NCI-H446 (cell line): ENCODE data around the gene ATG16L1.

Source experiments
- DNase-seq, 2 experiments: peaks; one replicate each; lab custom pipeline; 2025; lab: John Stamatoyannopoulos, UW

Gene ATG16L1

GRCh38 chr2:233251306-233252116, at the start of gene ATG16L1:
Gene ATG16L1 (plus strand): TSS chr2:233251673. CDS start chr2:233251828, 155 bp downstream.
- peak; percentile 76 to 97 for DNase-seq

DNA sequence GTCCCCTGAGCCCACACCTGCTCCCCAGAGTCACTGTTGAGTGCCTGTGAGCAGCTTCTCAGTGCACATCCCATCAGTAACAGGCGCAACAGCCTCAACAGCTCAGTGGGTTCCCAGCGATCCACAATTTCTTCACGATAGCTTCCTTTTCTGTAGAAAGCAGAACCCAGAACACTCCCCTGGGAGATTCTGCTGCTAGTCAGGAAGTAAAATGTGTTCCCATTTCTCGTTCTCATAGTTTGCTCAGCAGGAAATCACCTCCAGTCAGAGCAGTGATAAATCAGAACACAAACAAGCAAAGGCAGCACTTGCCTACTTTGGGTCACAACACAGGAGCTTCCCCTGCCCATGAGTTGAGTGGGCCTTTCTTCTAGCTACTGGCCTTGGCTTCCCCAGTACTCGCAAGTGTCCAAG, 48.9 kb upstream of the ATG16L1 start:
- no peak for DNase-seq

DNA sequence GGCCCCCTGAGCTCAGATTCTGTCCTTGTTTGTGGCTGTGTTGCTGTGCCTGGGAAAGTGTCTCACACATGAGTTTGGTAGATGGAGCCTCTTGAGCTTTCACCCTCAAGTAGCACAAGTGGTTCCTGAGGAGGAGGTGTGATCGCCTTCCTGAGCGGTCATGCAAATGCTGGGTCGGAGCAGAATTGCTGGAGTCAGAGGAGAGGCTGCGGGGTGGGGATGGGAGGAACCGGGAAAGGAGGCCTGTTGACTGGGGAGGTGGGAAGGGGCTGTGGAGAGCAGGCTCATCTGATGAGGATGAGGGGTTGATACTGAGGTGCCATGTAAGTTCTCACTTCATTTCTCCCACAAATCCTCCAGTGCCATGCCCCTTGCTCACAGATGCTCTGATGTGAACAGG, 48.4 kb upstream of the ATG16L1 start:
- DNase-seq: no peak

GRCh38 chr2:233204286-233204936, 47.1 kb upstream of the ATG16L1 start:
- DNase-seq: no peak

DNA sequence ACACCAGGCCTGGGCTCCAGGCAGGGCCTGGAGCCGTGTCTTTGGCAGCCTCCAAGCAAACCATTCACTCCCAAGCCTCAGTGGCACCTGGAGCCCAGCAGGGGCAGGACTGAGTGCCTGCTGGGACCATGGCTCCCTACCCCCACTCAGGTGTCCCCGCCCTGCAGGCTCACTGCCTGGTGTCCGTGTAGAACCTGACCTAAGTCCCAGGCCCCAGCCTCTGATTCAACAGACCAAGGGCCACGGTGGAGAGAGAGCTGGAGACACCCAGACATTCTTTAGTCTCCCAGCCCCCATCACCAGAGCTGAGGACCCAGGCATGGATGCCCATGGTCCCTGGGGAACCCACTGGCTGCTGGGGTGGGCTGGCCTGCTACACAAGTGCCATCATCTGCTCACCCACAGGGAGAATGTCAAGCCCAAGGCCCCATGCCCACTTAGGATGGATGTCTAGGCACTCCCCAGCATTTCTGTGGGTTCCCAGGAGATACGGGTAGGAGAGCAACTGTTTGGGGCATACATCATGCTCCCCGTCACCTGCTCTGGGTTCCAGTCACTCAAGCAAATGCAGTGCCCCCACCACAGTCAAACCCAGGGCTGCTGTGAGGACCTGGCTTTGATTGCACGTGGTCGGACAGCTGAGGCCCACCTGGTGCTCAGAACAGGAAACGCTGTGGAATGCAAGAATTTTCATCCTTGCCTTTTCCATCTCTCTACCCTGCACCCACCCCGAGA, 42.9 kb upstream of the ATG16L1 start:
- no peak for DNase-seq

GRCh38 chr2:233209117-233209532, 42.3 kb upstream of the ATG16L1 start:
- no peak for DNase-seq

DNA sequence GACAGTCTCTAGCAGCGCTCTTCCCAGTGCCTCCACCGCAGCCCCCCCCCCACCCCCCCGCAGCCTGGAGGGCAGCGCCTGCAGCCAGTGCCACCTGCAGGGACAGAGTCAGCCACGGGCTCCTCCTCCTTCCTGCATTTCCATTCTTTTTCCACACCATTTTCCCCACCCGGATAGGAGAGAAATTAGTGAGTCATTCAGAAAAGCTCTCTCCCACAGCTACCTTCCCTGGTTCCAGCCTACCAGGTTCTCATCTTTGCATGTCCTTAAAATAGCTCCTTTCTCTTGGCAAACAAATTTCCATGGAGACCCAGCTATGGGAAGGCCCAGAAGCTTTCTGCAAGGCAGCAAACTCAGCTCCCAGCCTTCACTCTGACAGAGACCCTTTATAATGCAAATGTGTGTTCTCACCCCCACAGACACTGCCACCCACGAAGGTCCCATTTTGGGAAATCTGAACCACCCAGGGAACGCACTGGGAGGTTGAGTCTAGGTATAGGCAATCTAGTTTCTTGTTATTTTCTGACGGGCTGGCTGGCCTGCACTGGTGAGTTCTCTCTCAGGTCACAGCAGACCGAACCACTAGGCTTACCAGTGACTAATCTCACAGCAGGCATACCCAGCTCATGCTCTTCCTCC, 41.8 kb upstream of the ATG16L1 start:
- DNase-seq: no peak

DNA sequence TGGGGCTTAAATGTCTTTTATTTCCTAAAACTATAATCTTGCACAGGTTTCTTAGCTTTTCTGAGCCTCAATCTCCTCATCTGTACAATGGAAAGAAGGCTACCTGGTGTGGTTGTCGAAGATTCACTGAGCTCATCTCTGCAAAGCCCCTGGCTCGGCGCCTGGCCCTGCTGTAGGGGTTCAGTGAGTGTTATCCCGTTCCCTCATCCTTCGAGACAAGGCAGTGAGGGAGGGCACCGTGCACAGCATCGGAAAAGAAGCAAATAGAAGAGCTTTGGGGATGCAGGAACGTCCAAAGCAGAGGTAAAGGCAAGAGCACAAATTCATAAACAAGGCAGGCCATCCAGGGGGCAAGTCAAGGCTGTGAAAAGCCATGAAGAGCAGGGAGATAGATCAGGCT, 41.2 kb upstream of the ATG16L1 start:
- DNase-seq: no peak

- peak in 1 of 2 experiments; percentile 39 for DNase-seq
Measured at GRCh38 chr2:233210843-233211547, 40.5 kb upstream of the ATG16L1 start.

GRCh38 chr2:233211548-233211895, 40.0 kb upstream of the ATG16L1 start:
- DNase-seq: peak in 1 of 2 experiments; percentile 34

- no peak for DNase-seq
Measured at GRCh38 chr2:233213011-233213410, 38.5 kb upstream of the ATG16L1 start.

GRCh38 chr2:233213975-233214374, 37.5 kb upstream of the ATG16L1 start:
- no peak for DNase-seq

GRCh38 chr2:233217892-233218377, 33.5 kb upstream of the ATG16L1 start:
- DNase-seq: no peak

- DNase-seq: no peak
Measured at GRCh38 chr2:233218836-233219235, 32.6 kb upstream of the ATG16L1 start.

DNA sequence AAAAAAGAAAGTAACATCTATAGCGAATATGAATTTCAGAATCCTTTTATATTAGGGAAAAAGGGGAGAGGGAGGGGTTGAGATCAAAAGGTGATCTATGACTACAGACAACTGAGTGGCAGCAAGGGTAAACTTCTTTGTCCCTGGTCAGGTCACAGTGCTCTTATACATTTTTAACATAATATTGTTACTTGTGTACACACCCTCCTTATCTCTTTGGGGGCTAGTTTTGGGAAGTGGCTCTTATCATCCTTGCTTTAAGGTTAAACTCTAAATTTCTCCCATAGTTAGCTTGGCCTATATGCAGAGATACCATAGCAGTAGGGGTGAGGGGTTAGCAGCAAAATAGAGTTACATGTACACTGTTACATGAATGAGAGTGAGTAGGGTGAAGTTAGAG, 31.6 kb upstream of the ATG16L1 start:
- no peak for DNase-seq

DNA sequence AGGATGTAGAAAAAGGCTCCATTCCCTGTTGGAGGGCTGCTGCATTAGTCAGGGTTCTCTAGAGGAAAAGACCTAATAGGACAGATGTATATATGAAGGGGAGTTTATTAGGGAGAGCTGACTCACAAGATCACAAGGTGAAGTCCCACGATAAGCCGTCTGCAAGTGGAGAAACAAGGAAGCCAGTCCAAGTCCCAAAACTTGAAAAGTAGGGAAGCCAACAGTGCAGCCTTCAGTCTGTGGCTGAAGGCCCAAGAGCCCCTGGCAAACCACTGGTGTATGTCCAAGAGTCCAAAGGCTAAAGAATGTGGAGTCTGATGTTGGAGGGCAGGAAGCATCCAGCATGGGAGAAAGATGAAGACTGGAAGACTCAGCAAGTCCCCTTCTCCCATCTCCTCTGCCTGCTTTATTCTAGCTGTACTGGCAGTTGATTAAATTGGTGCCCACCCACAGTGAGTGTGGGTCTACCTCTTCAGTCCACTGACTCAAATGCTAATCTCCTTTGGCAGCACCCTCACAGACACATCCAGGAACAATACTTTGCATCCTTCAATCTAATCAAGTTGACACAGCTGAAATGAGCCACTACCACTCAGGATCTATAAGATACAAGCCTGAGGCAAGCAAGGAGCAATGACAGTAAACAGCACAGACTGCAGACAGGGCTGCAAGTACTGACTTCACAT, 30.0 kb upstream of the ATG16L1 start:
- DNase-seq: no peak

GRCh38 chr2:233223059-233223894, 28.2 kb upstream of the ATG16L1 start:
- DNase-seq: no peak

GRCh38 chr2:233225230-233226068, 26.0 kb upstream of the ATG16L1 start:
- no peak for DNase-seq

GRCh38 chr2:233226511-233227031, 24.9 kb upstream of the ATG16L1 start:
- DNase-seq: no peak
